SK-N-SH (cell line): ENCODE results near the gene CD63. TPM values are rescaled to one million over a fixed set of nuclear protein-coding genes. Genes with fewer than 3 reads are reported as not detected.

Experiments
- CTCF ChIA-PET: fragments of 300-600, 350-600 bp; formaldehyde crosslinking; extraction: SDS; loops from one replicate; lab custom pipeline; 2021; lab: Yijun Ruan, JAX
- POLR2A ChIA-PET: fragments of 350-600 bp; sonication (Branson Sonifier 250); formaldehyde crosslinking; extraction: SDS; loops from one replicate; lab custom pipeline; 2020; ENCODE audit warnings: antibody characterized with exemption, inconsistent platforms; lab: Yijun Ruan, JAX
- DNase-seq: peaks from one replicate; pipeline ENCODE4 v3.0.0; 2012
- H2AFZ ChIP-seq: fragments of 200-600 bp; sonication (generic); 2 replicates; pipeline ENCODE4 v1.8.1; 2016; ENCODE audit warnings: antibody characterized with exemption, mild to moderate bottlenecking, low read depth
- H3F3A ChIP-seq: fragments of 200-600 bp; sonication (generic); replicated peaks from 2 replicates; pipeline ENCODE3; 2016; ENCODE audit warnings: antibody characterized with exemption, mild to moderate bottlenecking; ENCODE audit not compliant: insufficient read depth
- H3K27ac ChIP-seq, 2 experiments: fragments of 200-500 bp in 1 of 2; fragments of 200-600 bp in 1 of 2; sonication (Bioruptor generic) in 1 of 2; sonication (generic), shearing (Covaris generic) in 1 of 2; 2 replicates each; pipeline versions ENCODE4 v1.5.1 to v1.6.1; 2014 to 2016; ENCODE audit warnings: low read depth in 2 of 2, inconsistent platforms in 1 of 2, low read length in 1 of 2, mild to moderate bottlenecking in 1 of 2, mixed read lengths in 1 of 2
- H3K27me3 ChIP-seq: fragments of 200-600 bp; sonication (generic), shearing (Covaris generic); 2 replicates; pipeline ENCODE4 v1.6.1; 2016; ENCODE audit warnings: mixed run types; ENCODE audit not compliant: insufficient read depth
- H3K36me3 ChIP-seq, 2 experiments: fragments of 200-500 bp in 1 of 2; fragments of 200-600 bp in 1 of 2; sonication (Bioruptor generic) in 1 of 2; sonication (generic) in 1 of 2; replicated peaks in 1 of 2; 2 replicates each; pipeline versions ENCODE3 to v1.5.1; 2014 to 2016; ENCODE audit warnings: low read length in 1 of 2, mild to moderate bottlenecking in 1 of 2; ENCODE audit not compliant: insufficient read depth in 2 of 2, control insufficient read depth in 1 of 2
- H3K4me1 ChIP-seq, 2 experiments: fragments of 200-500 bp in 1 of 2; fragments of 200-600 bp in 1 of 2; sonication (Bioruptor generic) in 1 of 2; sonication (generic), shearing (Covaris generic) in 1 of 2; 2 replicates each; pipeline versions ENCODE4 v1.5.1 to v1.6.1; 2014 to 2016; ENCODE audit warnings: low read depth in 1 of 2, low read length in 1 of 2, mixed run types in 1 of 2; ENCODE audit not compliant: insufficient read depth in 2 of 2, control insufficient read depth in 1 of 2
- H3K4me2 ChIP-seq: fragments of 200-600 bp; sonication (generic), shearing (Covaris generic); 2 replicates; pipeline ENCODE4 v1.6.1; 2017; ENCODE audit warnings: mixed run types
- H3K4me3 ChIP-seq, 2 experiments: fragments of 200-500 bp in 1 of 2; fragments of 200-600 bp in 1 of 2; sonication (Bioruptor generic) in 1 of 2; sonication (generic), shearing (Covaris generic) in 1 of 2; 2 replicates each; pipeline versions ENCODE4 v1.5.1 to v1.8.1; 2014 to 2016; ENCODE audit warnings: low read depth in 2 of 2, inconsistent platforms in 1 of 2, low read length in 1 of 2, mild to moderate bottlenecking in 1 of 2, mixed read lengths in 1 of 2, moderate library complexity in 1 of 2
- H3K79me2 ChIP-seq: fragments of 200-600 bp; sonication (generic); 2 replicates; pipeline ENCODE4 v1.8.1; 2017; ENCODE audit warnings: mild to moderate bottlenecking; ENCODE audit not compliant: insufficient read depth
- H3K9ac ChIP-seq: fragments of 200-600 bp; sonication (generic); 2 replicates; pipeline ENCODE4 v1.6.1; 2017; ENCODE audit warnings: mixed run types
- H3K9me2 ChIP-seq: fragments of 200-600 bp; sonication (generic); 2 replicates; pipeline ENCODE4 v1.6.1; 2017; ENCODE audit warnings: mixed run types
- H3K9me3 ChIP-seq: fragments of 200-600 bp; sonication (generic); 2 replicates; pipeline ENCODE4 v1.6.1; 2017; ENCODE audit warnings: mixed run types, mild to moderate bottlenecking, moderate library complexity
- H4K20me1 ChIP-seq: fragments of 200-600 bp; sonication (generic); 2 replicates; pipeline ENCODE4 v1.6.1; 2017; ENCODE audit warnings: mild to moderate bottlenecking, mixed run types; ENCODE audit not compliant: insufficient read depth
- ELF1 ChIP-seq: IDR thresholded peaks from 2 replicates; pipeline ENCODE4 v1.4.0; 2012
- GABPA ChIP-seq: IDR thresholded peaks from 2 replicates; pipeline ENCODE4 v1.4.0; 2012; ENCODE audit warnings: low read depth, mild to moderate bottlenecking
- GATA2 ChIP-seq: sonication (generic); formaldehyde crosslinking; IDR thresholded peaks from 2 replicates; pipeline ENCODE4 v1.5.0; 2020; ENCODE audit warnings: mild to moderate bottlenecking, missing genetic modification reagents
- JUND ChIP-seq: IDR thresholded peaks from 2 replicates; pipeline ENCODE4 v1.4.0; 2012
- RAD21 ChIP-seq: IDR thresholded peaks from 2 replicates; pipeline ENCODE4 v1.6.1; 2012; ENCODE audit warnings: mild to moderate bottlenecking, low read length
- RCOR1 ChIP-seq: fragments of 150-350 bp; IDR thresholded peaks from 2 replicates; pipeline ENCODE4 v1.6.1; 2017; ENCODE audit warnings: antibody characterized with exemption, low read length
- TAF1 ChIP-seq: IDR thresholded peaks from 2 replicates; pipeline ENCODE4 v1.6.1; 2012; ENCODE audit warnings: low read depth, mild to moderate bottlenecking, low read length, moderate library complexity, borderline replicate concordance
- WGBS: methylation state at CpG from one replicate; pipeline ENCODE4 v1.1.6; 2017; ENCODE audit warnings: low lambda C conversion rate; 5-methylcytosine and 5-hydroxymethylcytosine counted together
- polyA plus RNA-seq, 3 experiments: library from polyadenylated mRNA; depleted of rRNA; stranded (reverse); fragments of >200 nt; gene quantifications; 2 replicates each; pipeline ENCODE4 v1.2.3, GENCODE V29; 2012
- TF ChIP-seq, protein P1 (sequence below): IDR thresholded peaks from 2 replicates; pipeline ENCODE4 v1.4.0; 2012; ENCODE audit warnings: low read depth, borderline replicate concordance
- TF ChIP-seq, protein P2 (sequence below): fragments of 150-350 bp; IDR thresholded peaks from 2 replicates; pipeline ENCODE4 v1.6.1; 2017; ENCODE audit warnings: antibody characterized with exemption, low read length, low read depth, borderline replicate concordance
- TF ChIP-seq, protein P3 (sequence below): fragments of 200-600 bp; sonication (generic); IDR thresholded peaks from 2 replicates; pipeline ENCODE4 v1.6.1; 2017; ENCODE audit warnings: antibody characterized with exemption, mild to moderate bottlenecking, moderate library complexity
- TF ChIP-seq, protein P4 (sequence below): IDR thresholded peaks from 2 replicates; pipeline ENCODE4 v1.4.0; 2012; ENCODE audit warnings: low read depth

CD63 gene
- polyA plus RNA-seq, 1 of the 3 experiments (the other 2 are of a cell fraction), result 1,465 TPM

DNA sequence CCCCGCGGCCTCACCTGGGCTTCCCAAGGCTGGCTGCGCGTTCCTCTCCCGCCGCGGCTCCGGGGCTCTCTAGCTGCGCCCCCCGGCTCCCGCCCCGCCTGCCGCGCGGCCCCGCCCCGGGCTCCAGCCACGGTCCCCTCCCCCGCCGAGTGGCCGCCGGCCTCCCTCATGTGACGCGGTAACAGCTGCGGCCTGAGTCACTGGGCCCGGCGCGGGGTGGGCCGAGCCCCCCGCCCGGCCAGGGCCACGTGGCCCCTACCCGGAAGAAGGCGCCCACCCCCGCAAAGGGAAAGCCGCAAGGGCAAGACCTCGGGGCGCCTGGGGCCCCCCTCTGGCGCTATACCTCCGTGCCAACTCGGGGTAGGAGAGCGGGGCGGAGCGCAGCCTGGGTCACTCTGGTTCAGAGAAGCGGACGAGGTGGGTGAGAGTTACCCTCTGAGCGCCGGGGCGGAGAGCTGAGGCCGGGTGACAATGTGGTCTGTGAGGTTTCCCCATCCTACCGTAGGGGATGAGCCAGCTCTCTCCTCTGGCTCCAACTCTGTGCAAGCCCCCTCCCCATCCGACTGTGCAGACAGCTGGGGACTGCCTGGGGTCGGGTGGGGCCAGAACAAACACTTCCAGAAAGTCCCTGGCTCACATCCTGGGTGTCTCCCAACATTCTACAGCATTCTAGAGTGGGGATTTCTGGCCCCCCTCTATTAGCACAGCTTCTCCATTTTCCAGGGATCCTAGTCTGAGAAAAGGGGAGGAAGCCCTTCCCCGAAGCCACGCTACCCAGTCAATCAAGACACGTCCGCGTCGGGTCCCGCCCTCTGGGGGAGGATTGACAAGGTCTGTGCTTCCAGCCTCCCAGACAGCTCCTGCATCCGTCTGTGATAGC is at the start of gene CD63 (continued):
- TF ChIP-seq, protein P1, sequence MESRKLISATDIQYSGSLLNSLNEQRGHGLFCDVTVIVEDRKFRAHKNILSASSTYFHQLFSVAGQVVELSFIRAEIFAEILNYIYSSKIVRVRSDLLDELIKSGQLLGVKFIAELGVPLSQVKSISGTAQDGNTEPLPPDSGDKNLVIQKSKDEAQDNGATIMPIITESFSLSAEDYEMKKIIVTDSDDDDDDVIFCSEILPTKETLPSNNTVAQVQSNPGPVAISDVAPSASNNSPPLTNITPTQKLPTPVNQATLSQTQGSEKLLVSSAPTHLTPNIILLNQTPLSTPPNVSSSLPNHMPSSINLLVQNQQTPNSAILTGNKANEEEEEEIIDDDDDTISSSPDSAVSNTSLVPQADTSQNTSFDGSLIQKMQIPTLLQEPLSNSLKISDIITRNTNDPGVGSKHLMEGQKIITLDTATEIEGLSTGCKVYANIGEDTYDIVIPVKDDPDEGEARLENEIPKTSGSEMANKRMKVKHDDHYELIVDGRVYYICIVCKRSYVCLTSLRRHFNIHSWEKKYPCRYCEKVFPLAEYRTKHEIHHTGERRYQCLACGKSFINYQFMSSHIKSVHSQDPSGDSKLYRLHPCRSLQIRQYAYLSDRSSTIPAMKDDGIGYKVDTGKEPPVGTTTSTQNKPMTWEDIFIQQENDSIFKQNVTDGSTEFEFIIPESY, result no peak
- no peak for TF ChIP-seq RAD21
- peak; percentile 55; the same call in 1 of the 2 replicates for TF ChIP-seq JUND
- TF ChIP-seq, protein P2, sequence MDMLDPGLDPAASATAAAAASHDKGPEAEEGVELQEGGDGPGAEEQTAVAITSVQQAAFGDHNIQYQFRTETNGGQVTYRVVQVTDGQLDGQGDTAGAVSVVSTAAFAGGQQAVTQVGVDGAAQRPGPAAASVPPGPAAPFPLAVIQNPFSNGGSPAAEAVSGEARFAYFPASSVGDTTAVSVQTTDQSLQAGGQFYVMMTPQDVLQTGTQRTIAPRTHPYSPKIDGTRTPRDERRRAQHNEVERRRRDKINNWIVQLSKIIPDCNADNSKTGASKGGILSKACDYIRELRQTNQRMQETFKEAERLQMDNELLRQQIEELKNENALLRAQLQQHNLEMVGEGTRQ, result peak; percentile 68
- peak; percentile 88 for TF ChIP-seq ELF1
- TF ChIP-seq GABPA, result no peak
- TF ChIP-seq, protein P3, sequence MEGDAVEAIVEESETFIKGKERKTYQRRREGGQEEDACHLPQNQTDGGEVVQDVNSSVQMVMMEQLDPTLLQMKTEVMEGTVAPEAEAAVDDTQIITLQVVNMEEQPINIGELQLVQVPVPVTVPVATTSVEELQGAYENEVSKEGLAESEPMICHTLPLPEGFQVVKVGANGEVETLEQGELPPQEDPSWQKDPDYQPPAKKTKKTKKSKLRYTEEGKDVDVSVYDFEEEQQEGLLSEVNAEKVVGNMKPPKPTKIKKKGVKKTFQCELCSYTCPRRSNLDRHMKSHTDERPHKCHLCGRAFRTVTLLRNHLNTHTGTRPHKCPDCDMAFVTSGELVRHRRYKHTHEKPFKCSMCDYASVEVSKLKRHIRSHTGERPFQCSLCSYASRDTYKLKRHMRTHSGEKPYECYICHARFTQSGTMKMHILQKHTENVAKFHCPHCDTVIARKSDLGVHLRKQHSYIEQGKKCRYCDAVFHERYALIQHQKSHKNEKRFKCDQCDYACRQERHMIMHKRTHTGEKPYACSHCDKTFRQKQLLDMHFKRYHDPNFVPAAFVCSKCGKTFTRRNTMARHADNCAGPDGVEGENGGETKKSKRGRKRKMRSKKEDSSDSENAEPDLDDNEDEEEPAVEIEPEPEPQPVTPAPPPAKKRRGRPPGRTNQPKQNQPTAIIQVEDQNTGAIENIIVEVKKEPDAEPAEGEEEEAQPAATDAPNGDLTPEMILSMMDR, result no peak

DNA sequence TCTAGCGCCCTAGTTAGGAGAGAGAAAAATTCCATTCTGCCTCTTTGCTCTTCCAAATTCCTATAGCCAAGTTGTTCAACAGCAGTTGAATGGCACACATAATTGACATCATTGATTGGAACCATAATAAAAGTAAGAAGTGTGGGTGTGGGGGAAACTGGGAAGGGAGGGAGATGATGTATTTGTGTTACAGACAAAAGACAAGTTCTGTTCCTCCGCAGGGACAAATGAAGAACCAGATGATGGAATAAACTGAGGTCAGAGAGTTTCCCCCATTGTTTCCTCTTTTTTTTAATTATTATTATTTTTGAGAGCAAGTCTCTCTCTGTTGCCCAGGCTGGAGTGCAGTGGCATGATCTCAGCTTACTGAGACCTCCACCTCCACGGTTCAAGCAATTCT is 49.0 kb upstream of the CD63 start:
- Histone ChIP-seq H3F3A (peaks cover 14% of the 10 kb centered on the region), H3K9me2 (no peaks in the 10 kb centered on the region), H3K36me3 (peaks cover 23 to 52% of the 10 kb centered on the region in 2 experiments), H3K27ac (no peak overlapping the region), H3K9ac (no peak overlapping the region), H3K9me3 (no peaks in the 10 kb centered on the region), H2AFZ (no peak overlapping the region), H3K79me2 (peaks cover 16% of the 10 kb centered on the region; the same call in 1 of the 2 replicates), H4K20me1 (no peaks in the 10 kb centered on the region), H3K27me3 (no peaks in the 10 kb centered on the region), H3K4me1 (no peaks in the 10 kb centered on the region; a peak in 1 of 4 replicates), H3K4me2 (no peak overlapping the region), H3K4me3 (no peak overlapping the region)
- no peak for DNase-seq
- POLR2A ChIA-PET, result no interaction called here
- WGBS, result 97% methylated on average over 3 of the region's 3 CpGs
- TF ChIP-seq TAF1 (no peak), RCOR1 (no peak), GATA2 (CRISPR knock-in tag) (no peak), GABPA (no peak)
- TF ChIP-seq, protein P3, result no peak
- TF ChIP-seq, protein P2, result no peak
- TF ChIP-seq, protein P4, sequence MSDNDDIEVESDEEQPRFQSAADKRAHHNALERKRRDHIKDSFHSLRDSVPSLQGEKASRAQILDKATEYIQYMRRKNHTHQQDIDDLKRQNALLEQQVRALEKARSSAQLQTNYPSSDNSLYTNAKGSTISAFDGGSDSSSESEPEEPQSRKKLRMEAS, result no peak
- CTCF ChIA-PET, result no interaction called here
